Adrenal gland (tissue), 12 donors: Measurements from ENCODE around the gene MIOX. TPM values are rescaled to one million over a fixed set of nuclear protein-coding genes. Genes with fewer than 3 reads are reported as not detected.

Experiments used
- DNase-seq, 7 donors: peaks; one replicate each; pipeline ENCODE4 v3.0.0-alpha.2; 2019 to 2020
- H3K27ac ChIP-seq, 5 donors: fragments of 200-600 bp; sonication (generic) in 4 of 5; 1 replicate in 3 of 5; 2 replicates in 2 of 5; pipeline versions ENCODE4 v1.5.1 to v1.8.0; 2016 to 2020; ENCODE audit warnings: mild to moderate bottlenecking in 1 of 5
- H3K27me3 ChIP-seq: fragments of 200-600 bp; 2 replicates; pipeline ENCODE4 v1.8.0; 2021
- H3K36me3 ChIP-seq, 2 donors: fragments of 200-600 bp; replicated peaks in 1 of 2; 1 replicate in 1 of 2; 2 replicates in 1 of 2; pipeline versions ENCODE4 v1.5.1 to v1.8.0; 2018 to 2022
- H3K4me1 ChIP-seq, 2 donors: fragments of 200-600 bp; replicated peaks in 1 of 2; 1 replicate in 1 of 2; 2 replicates in 1 of 2; pipeline versions ENCODE4 v1.5.1 to v1.8.0; 2018 to 2021
- H3K4me3 ChIP-seq, 4 donors: fragments of 200-600 bp; sonication (generic) in 3 of 4; one replicate each; pipeline ENCODE4 v1.5.1; 2016 to 2018
- H3K9me3 ChIP-seq, 3 donors: fragments of 200-600 bp; sonication (generic) in 1 of 3; replicated peaks in 1 of 3; 1 replicate in 2 of 3; 2 replicates in 1 of 3; pipeline versions ENCODE4 v1.5.1 to v1.8.0; 2016 to 2021
- POLR2A ChIP-seq, 2 donors: fragments of 450-650 bp; IDR thresholded peaks; one replicate each; pipeline ENCODE4 v1.6.1; 2017; ENCODE audit warnings: antibody characterized with exemption in 2 of 2, mild to moderate bottlenecking in 2 of 2, moderate library complexity in 1 of 2
- WGBS, 4 donors: extraction: QIAGEN DNeasy Blood & Tissue Kit in 2 of 4; methylation state at CpG; one replicate each; pipeline versions ENCODE4 v1.1.5 to v1.1.7; 2013 to 2017; 5-methylcytosine and 5-hydroxymethylcytosine counted together
- intact Hi-C, 2 donors: fragments of 100-400 bp; cut with DNase I; formaldehyde crosslinking; loops; one replicate each; pipeline versions ENCODE4 v1.14.1 to v1.15.0; 2022 to 2023
- polyA plus RNA-seq, 3 donors: library from polyadenylated mRNA; stranded (reverse); fragments of 200-250 nt in 2 of 3; fragments of 350-450 nt in 1 of 3; fragmentation: Illumina TruSeq in 1 of 3; extraction: RNeasy Lipid Tissue Mini Kit (QIAGEN cat#74804) in 1 of 3; gene quantifications; one replicate each; pipeline ENCODE4 v1.2.3, GENCODE V29; 2013 to 2014
- total RNA-seq, 9 donors: library from RNA; depleted of rRNA in 4 of 9; stranded (reverse); fragments of >200 nt in 4 of 9; fragments of 120-200 nt in 1 of 9; fragmentation: NEBNext Ultra II Directional in 1 of 9; extraction: Animal tissue kit (Norgen Biotek cat#: 25700) in 1 of 9; gene quantifications; one replicate each; pipeline versions ENCODE4 v1.1.0 to v1.2.4, GENCODE V29; 2013 to 2023
- TF ChIP-seq, protein P1 (sequence below), 6 experiments: fragments of 450-650 bp in 4 of 6; fragments of 200-600 bp in 2 of 6; sonication (generic) in 1 of 6; IDR thresholded peaks; 1 replicate in 5 of 6; 2 replicates in 1 of 6; pipeline versions ENCODE4 v1.5.1 to v1.8.0; 2016 to 2021; ENCODE audit warnings: antibody characterized with exemption in 6 of 6, mild to moderate bottlenecking in 2 of 6, moderate library complexity in 1 of 6
- donor health status: healthy with polysubstance abuse.
- donor health status: Bipolar disorder and iron deficiency.
- donor health status: DM: yes; HTN: yes; CAD: no.
- donor health status: DM: no; HTN: no; CAD: no.
- donor health status: DM: no; HTN: no; CAD: no.
- donor health status: DM: yes; HTN: yes; CAD: no.

Gene MIOX
- total and polyA plus RNA-seq, 12 donors = not detected

DNA sequence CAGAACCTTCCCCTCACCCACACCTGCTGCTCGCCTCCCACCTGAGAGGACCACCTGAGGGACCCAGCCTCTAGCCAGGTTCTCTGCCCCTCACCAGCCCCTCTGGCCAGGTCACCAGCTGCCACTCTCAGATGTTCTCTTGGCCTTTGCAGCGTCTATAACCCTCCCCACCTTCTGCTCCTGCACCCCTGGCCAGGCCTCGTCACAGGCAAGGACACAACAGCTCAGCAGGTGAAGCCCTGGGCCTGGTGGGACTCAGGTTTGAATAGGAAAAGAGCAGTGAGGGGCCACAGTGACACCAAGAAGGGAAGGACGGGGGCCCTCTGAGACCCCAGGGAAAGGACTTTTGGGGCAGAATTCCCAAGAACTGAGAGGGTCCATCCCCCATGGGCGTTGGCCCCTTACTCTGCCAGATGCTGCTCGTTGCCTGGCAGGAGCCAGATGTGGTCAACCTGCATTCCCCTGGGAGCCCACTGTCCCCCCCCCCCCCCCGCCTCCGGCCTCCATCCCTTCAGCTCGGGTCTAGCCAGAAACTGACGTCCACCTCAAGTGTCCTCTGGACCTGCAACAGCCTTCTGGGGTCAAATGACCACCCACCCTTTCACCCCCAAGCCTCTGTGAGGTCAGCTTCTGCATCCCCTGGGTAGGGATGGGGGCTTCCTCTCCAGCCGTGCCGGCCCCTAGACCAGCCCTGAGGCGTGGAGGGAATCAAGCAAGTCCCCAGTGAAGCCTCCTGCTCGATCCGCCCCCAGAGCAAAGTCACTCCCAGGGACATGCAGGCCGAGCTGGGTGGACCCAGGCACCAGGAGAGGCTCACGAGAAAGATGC, 40.6 kb upstream of the MIOX start:
- Histone ChIP-seq H3K4me1 (peaks cover 10 to 17% of the 10 kb centered on the region in 2 donors), H3K27ac (peak overlapping the region in 2 of 5 donors; percentile 59 to 79), H3K9me3 (no peaks in the 10 kb centered on the region), H3K4me3 (no peak overlapping the region), H3K27me3 (no peaks in the 10 kb centered on the region), H3K36me3 (peaks cover 0 to 55% of the 10 kb centered on the region in 2 donors)
- intact Hi-C loops = no loop called here
- no peak for DNase-seq
- WGBS, 4 donors = 76 to 81% (median 81%) methylated on average over 5 to 17 of the region's 17 CpGs
- TF ChIP-seq POLR2A (IDR thresholded peaks at IDR 0.05) = no peak
- TF ChIP-seq, protein P1, sequence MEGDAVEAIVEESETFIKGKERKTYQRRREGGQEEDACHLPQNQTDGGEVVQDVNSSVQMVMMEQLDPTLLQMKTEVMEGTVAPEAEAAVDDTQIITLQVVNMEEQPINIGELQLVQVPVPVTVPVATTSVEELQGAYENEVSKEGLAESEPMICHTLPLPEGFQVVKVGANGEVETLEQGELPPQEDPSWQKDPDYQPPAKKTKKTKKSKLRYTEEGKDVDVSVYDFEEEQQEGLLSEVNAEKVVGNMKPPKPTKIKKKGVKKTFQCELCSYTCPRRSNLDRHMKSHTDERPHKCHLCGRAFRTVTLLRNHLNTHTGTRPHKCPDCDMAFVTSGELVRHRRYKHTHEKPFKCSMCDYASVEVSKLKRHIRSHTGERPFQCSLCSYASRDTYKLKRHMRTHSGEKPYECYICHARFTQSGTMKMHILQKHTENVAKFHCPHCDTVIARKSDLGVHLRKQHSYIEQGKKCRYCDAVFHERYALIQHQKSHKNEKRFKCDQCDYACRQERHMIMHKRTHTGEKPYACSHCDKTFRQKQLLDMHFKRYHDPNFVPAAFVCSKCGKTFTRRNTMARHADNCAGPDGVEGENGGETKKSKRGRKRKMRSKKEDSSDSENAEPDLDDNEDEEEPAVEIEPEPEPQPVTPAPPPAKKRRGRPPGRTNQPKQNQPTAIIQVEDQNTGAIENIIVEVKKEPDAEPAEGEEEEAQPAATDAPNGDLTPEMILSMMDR (IDR thresholded peaks at IDR 0.05) = no peak

DNA sequence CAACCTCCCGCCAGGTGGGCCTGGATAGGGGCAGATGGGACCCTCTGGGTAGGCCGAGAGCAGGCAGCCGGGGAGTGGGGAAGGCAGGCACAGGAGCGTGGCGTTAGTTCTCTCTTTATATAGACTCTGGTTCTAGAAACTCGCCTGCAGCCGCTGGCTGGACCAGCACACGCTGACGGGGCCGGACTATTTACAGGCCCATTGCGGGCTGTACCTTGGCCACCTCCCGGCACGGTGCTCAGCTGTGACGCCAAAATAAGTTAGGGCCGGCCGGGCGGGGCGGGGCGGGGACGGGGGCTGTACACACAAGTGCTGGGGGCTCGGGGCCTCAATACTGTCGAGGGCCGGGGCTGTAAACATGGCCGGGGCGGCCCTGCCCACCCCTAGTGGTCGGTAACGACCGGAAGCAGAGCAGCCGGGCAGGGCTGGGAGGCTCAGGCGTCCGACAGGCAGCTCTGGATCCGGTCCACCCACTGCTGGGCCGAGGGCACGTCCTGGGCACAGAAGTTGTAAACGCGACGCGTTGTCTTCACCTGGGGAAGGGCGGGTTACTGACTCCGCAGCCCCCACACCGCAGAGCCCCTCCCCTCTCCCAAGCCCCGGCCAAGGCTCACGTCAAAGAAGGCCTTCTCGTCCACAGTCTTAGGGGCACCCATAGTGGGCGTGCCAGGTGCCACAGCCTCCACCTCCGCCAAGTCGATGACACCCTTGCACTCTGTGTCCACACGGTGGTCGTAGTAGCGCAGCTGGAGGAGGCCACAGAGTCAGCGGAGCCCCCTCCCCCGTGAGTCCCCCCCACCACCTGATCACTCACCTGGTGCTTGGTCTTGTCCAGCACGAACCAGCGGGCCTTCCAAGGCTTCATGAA, 39.7 kb upstream of the MIOX start:
- DNase-seq = no peak
- peaks cover 0 to 54% of the 10 kb centered on the region in 2 donors for H3K36me3 ChIP-seq
- WGBS, 4 donors = 89 to 92% (median 90%) methylated on average over 29 to 54 of the region's 54 CpGs
- no peak overlapping the region for H3K27ac ChIP-seq
- H3K4me1 ChIP-seq = peaks cover 10 to 17% of the 10 kb centered on the region in 2 donors
- H3K9me3 ChIP-seq = no peaks in the 10 kb centered on the region
- intact Hi-C loops = no loop called here
- H3K4me3 ChIP-seq = no peak overlapping the region
- H3K27me3 ChIP-seq = no peaks in the 10 kb centered on the region
- no peak for TF ChIP-seq POLR2A (IDR thresholded peaks at IDR 0.05)
- TF ChIP-seq, protein P1 (IDR thresholded peaks at IDR 0.05) = no peak

DNA sequence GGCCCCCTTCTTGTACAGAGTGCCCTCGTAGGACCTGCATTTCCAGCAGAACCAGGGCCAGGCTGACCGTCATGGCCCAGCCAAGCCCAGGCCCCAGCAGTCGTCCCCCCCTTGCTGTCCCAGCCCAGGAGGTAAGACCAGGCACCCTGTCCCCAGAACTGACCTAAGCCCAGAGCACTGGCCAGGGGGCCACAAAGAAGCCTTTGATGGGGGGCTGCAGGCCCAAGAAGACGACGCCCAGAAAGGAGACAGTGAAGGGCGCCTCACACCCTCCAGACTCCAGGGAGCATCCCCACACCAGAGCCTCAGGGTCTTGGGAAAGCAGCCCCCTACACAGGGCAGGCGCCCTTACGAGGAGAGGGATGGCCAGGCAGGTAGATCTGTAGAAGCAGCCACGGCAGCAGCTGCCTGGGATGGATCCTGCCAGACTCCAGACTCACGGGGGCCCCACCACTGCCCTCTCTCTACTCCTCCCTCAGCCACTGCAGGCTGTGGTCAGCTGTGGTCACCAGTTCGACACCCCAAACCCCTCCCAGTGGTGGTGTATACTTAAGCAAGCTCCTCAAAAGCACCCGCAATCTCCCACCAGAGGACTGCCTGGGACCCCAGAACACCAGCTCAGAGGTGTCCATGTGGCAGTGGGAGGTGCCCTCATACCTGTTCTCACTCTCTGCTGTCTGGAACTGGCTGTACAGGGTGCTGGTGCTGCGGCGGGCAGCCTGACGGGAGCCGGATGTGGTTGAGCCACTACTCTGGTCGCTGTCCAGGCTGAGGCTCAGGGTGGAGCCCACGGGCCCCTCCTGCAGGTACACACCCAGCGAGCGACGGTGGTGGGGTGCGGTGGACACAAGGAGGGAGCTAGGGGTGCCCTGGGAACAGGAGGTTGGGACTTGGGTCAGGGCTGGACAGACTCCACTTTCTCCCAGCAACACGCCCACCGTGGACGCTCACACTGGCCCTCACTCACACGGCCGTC, 38.8 kb upstream of the MIOX start:
- H3K36me3 ChIP-seq = peaks cover 0 to 54% of the 10 kb centered on the region in 2 donors
- 89 to 94% (median 90%) methylated on average over 16 to 27 of the region's 27 CpGs for WGBS, 4 donors

More for the DNA sequence above, 38.8 kb upstream of the MIOX start:
- DNase-seq = no peak
- H3K4me1 ChIP-seq = peaks cover 10 to 17% of the 10 kb centered on the region in 2 donors
- no peak for TF ChIP-seq POLR2A (IDR thresholded peaks at IDR 0.05)
- TF ChIP-seq, protein P1 (IDR thresholded peaks at IDR 0.05) = no peak
- intact Hi-C loops = no loop called here
- no peak overlapping the region for H3K27ac ChIP-seq
- H3K27me3 ChIP-seq = no peaks in the 10 kb centered on the region
- H3K9me3 ChIP-seq = no peaks in the 10 kb centered on the region
- H3K4me3 ChIP-seq = no peak overlapping the region
